GM12878 (cell line): ENCODE data around the gene ANLN.

ENCODE experiments used
- E2F4 ChIP-seq: IDR thresholded peaks from 2 replicates; pipeline ENCODE4 v1.6.1; 2012; ENCODE audit warnings: low read depth, low read length, improper control_type of control experiment
- EZH2 ChIP-seq: IDR thresholded peaks from 2 replicates; pipeline ENCODE4 v1.6.1; 2012; ENCODE audit warnings: low read depth, mild to moderate bottlenecking, control low read depth, inconsistent platforms, low read length, borderline replicate concordance; ENCODE audit not compliant: control insufficient read depth
- PAX5 ChIP-seq: IDR thresholded peaks from 2 replicates; pipeline ENCODE4 v1.6.1; 2011; ENCODE audit warnings: low read depth, low read length, borderline replicate concordance
- POLR2A ChIP-seq: IDR thresholded peaks from 2 replicates; pipeline ENCODE4 v1.6.1; 2011; ENCODE audit warnings: low read depth, mild to moderate bottlenecking, low read length
- POLR2AphosphoS5 ChIP-seq: IDR thresholded peaks from 2 replicates; pipeline ENCODE4 v1.6.1; 2011; ENCODE audit warnings: mild to moderate bottlenecking, low read length, inconsistent platforms
- TF ChIP-seq, protein P1 (sequence below), 3 experiments: IDR thresholded peaks in 2 of 3; conservative IDR thresholded peaks in 1 of 3; 2 replicates each; pipeline ENCODE4 v1.5.1; 2011; ENCODE audit warnings: low read depth in 3 of 3, low read length in 3 of 3, mild to moderate bottlenecking in 3 of 3, control low read depth in 2 of 3, moderate library complexity in 2 of 3, inconsistent platforms in 1 of 3, mixed read lengths in 1 of 3; ENCODE audit not compliant: control insufficient read depth in 2 of 3, insufficient read depth in 1 of 3; ENCODE audit errors: extremely low read depth in 1 of 3
- TF ChIP-seq, protein P2 (sequence below): fragments of 450-650 bp; IDR thresholded peaks from 2 replicates; pipeline ENCODE4 v1.6.1; 2018; ENCODE audit warnings: borderline replicate concordance, mild to moderate bottlenecking; ENCODE audit not compliant: partially characterized antibody
- TF ChIP-seq, protein P3 (sequence below): fragments of 450-650 bp; IDR thresholded peaks from 2 replicates; pipeline ENCODE4 v1.6.1; 2016; ENCODE audit warnings: mild to moderate bottlenecking, moderate library complexity, borderline replicate concordance

- TF ChIP-seq POLR2AphosphoS5: no peak
- no peak for TF ChIP-seq EZH2
- TF ChIP-seq, protein P1, sequence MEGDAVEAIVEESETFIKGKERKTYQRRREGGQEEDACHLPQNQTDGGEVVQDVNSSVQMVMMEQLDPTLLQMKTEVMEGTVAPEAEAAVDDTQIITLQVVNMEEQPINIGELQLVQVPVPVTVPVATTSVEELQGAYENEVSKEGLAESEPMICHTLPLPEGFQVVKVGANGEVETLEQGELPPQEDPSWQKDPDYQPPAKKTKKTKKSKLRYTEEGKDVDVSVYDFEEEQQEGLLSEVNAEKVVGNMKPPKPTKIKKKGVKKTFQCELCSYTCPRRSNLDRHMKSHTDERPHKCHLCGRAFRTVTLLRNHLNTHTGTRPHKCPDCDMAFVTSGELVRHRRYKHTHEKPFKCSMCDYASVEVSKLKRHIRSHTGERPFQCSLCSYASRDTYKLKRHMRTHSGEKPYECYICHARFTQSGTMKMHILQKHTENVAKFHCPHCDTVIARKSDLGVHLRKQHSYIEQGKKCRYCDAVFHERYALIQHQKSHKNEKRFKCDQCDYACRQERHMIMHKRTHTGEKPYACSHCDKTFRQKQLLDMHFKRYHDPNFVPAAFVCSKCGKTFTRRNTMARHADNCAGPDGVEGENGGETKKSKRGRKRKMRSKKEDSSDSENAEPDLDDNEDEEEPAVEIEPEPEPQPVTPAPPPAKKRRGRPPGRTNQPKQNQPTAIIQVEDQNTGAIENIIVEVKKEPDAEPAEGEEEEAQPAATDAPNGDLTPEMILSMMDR (IDR thresholded peaks at IDR 0.05 in 2 of 3, conservative IDR thresholded peaks at IDR 0.05 in 1 of 3; ENCODE audit: control insufficient read depth in 2 of 3, extremely low read depth in 1 of 3, insufficient read depth in 1 of 3, low read depth in 3 of 3, low read length in 3 of 3): no peak
- no peak for TF ChIP-seq E2F4
- no peak for TF ChIP-seq PAX5
- TF ChIP-seq, protein P2, sequence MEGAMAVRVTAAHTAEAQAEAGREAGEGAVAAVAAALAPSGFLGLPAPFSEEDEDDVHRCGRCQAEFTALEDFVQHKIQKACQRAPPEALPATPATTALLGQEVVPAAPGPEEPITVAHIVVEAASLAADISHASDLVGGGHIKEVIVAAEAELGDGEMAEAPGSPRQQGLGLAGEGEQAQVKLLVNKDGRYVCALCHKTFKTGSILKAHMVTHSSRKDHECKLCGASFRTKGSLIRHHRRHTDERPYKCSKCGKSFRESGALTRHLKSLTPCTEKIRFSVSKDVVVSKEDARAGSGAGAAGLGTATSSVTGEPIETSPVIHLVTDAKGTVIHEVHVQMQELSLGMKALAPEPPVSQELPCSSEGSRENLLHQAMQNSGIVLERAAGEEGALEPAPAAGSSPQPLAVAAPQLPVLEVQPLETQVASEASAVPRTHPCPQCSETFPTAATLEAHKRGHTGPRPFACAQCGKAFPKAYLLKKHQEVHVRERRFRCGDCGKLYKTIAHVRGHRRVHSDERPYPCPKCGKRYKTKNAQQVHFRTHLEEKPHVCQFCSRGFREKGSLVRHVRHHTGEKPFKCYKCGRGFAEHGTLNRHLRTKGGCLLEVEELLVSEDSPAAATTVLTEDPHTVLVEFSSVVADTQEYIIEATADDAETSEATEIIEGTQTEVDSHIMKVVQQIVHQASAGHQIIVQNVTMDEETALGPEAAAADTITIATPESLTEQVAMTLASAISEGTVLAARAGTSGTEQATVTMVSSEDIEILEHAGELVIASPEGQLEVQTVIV: no peak
- TF ChIP-seq, protein P3, sequence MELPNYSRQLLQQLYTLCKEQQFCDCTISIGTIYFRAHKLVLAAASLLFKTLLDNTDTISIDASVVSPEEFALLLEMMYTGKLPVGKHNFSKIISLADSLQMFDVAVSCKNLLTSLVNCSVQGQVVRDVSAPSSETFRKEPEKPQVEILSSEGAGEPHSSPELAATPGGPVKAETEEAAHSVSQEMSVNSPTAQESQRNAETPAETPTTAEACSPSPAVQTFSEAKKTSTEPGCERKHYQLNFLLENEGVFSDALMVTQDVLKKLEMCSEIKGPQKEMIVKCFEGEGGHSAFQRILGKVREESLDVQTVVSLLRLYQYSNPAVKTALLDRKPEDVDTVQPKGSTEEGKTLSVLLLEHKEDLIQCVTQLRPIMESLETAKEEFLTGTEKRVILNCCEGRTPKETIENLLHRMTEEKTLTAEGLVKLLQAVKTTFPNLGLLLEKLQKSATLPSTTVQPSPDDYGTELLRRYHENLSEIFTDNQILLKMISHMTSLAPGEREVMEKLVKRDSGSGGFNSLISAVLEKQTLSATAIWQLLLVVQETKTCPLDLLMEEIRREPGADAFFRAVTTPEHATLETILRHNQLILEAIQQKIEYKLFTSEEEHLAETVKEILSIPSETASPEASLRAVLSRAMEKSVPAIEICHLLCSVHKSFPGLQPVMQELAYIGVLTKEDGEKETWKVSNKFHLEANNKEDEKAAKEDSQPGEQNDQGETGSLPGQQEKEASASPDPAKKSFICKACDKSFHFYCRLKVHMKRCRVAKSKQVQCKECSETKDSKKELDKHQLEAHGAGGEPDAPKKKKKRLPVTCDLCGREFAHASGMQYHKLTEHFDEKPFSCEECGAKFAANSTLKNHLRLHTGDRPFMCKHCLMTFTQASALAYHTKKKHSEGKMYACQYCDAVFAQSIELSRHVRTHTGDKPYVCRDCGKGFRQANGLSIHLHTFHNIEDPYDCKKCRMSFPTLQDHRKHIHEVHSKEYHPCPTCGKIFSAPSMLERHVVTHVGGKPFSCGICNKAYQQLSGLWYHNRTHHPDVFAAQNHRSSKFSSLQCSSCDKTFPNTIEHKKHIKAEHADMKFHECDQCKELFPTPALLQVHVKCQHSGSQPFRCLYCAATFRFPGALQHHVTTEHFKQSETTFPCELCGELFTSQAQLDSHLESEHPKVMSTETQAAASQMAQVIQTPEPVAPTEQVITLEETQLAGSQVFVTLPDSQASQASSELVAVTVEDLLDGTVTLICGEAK: no peak
- TF ChIP-seq POLR2A: no peak
Measured at GRCh38 chr7:36459236-36459960, 69.7 kb downstream of the ANLN start.
